Fibroblast of villous mesenchyme (primary cell): ENCODE measurements around the gene KAZN. TPM values are rescaled to one million over a fixed set of nuclear protein-coding genes. Genes with fewer than 3 reads are reported as not detected.

Source experiments
- DNase-seq: peaks from one replicate; pipeline ENCODE4 v3.0.0-alpha.2; 2010; ENCODE audit warnings: low read depth
- H3K4me3 ChIP-seq: 2 replicates; pipeline ENCODE4 v1.5.1; 2011; ENCODE audit warnings: low read depth, mild to moderate bottlenecking, low read length
- total RNA-seq: library from RNA; depleted of rRNA; stranded (reverse); fragments of >200 nt; gene quantifications from 2 replicates; pipeline ENCODE4 v1.2.3, GENCODE V29; 2012
- TF ChIP-seq, protein P1 (sequence below): IDR thresholded peaks from 2 replicates; pipeline ENCODE4 v1.5.1; 2012; ENCODE audit warnings: low read depth, mild to moderate bottlenecking, low read length; ENCODE audit not compliant: insufficient read depth

The KAZN gene
- total RNA-seq, 1 donor = 8.6 TPM

DNA sequence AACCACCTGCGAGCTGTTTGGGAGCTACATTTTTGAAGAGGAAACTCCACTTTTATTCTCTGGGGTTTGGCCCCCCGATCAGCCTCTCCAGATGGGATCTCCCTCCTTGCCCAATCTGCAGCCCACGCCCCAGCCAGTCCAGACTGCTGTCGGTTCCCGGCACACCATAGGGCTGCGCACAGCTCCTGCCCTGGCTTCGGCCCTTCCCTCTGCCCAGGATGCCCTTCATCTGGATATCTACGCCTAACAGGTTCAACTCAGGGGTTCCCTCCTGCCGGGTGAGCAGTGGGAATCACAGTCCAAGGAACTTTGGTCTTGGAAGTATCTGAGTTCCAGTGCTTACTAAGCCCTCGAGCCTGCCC, 135.3 kb downstream of the KAZN start:
- DNase-seq = no peak
- TF ChIP-seq, protein P1, sequence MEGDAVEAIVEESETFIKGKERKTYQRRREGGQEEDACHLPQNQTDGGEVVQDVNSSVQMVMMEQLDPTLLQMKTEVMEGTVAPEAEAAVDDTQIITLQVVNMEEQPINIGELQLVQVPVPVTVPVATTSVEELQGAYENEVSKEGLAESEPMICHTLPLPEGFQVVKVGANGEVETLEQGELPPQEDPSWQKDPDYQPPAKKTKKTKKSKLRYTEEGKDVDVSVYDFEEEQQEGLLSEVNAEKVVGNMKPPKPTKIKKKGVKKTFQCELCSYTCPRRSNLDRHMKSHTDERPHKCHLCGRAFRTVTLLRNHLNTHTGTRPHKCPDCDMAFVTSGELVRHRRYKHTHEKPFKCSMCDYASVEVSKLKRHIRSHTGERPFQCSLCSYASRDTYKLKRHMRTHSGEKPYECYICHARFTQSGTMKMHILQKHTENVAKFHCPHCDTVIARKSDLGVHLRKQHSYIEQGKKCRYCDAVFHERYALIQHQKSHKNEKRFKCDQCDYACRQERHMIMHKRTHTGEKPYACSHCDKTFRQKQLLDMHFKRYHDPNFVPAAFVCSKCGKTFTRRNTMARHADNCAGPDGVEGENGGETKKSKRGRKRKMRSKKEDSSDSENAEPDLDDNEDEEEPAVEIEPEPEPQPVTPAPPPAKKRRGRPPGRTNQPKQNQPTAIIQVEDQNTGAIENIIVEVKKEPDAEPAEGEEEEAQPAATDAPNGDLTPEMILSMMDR = no peak
- no peak overlapping the region for H3K4me3 ChIP-seq

DNA sequence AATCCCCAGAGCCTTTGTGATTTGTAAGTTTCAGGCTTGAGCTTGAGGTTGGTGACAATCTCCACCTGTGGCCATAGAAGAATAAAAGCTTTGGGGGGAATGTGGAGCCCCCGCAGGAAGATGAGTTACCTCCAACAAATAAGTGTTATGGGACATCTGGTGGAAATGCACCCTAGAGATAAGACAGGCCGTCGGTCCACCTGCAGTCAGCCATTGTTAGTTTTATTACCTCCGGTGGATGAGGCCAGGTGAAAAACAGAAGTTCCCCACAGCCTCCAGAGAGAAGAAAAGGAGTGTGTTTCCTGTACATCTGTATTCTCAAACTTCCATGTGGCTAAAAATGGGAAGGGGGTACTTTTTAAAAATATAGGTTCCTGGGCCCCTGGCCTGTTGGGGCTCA, 137.4 kb downstream of the KAZN start:
- no peak for DNase-seq
- H3K4me3 ChIP-seq = no peak overlapping the region
- TF ChIP-seq, protein P1 = no peak

DNA sequence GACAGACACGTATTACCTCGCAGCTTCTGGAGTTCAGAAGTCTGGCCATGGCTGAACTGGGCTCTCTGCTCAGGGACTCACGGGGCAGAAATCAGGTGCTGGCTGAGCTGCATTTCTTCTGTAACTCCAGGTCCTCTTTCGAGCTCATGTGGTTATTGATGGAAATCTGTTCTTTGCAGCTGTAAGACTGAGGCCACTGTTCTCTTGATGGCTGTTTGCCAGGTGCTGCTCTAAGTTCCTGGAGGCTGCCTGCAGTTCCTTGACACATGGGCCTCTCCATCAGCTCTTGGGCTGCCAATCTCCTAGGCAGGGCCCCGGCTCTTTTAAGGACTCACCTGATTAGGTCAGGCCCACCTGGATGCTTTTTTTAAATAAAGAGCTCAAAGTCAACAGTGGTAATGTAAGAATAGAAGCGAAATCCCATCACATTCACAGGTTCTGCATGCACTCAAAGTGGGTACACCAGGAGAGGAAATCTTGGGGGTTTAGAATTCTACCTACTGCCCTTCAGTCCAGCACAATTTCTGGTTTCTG, 139.1 kb downstream of the KAZN start:
- H3K4me3 ChIP-seq = no peak overlapping the region
- TF ChIP-seq, protein P1 = no peak
- no peak for DNase-seq

DNA sequence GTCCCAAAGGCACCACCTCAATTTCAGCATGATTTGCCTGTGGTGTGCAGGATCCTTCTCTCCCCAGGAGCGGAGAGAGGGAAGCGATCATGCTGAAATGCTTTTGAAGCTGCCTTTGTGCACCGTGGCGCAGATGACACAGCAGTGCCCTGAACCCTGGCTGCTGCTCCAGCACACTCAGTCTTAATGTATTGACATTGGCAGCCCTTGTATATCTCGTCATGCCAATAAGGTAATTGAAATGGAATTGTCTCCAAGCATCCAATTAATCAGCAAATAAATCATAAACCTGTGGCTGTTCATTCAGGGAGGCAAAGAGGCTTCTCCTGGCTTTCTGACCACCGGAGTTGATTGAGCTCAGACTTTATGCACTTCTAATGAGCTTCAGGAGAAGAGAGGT, 139.8 kb downstream of the KAZN start:
- TF ChIP-seq, protein P1 = no peak

DNA sequence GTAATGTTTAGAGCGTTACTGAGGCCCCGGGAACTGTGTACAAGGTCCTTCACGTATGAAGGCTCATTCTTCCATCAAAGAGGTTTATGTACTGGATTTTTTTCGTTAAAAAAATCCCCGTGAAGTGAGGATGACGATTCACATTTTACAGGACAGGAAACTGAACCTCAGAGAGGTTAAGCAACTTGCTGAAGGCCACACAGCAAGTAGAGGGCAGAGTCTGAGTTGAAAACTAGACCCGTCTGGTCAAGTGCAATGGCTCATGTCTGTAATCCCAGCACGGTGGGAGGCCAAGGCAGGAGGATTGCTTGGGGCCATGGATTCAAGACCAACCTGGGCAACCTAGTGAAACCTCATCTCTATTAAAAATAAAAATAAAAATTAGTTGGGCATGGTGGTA, 140.2 kb downstream of the KAZN start:
- TF ChIP-seq, protein P1 = no peak
- DNase-seq = no peak
- no peak overlapping the region for H3K4me3 ChIP-seq

More for the DNA sequence above, 139.8 kb downstream of the KAZN start:
- H3K4me3 ChIP-seq = no peak overlapping the region
- DNase-seq = no peak

DNA sequence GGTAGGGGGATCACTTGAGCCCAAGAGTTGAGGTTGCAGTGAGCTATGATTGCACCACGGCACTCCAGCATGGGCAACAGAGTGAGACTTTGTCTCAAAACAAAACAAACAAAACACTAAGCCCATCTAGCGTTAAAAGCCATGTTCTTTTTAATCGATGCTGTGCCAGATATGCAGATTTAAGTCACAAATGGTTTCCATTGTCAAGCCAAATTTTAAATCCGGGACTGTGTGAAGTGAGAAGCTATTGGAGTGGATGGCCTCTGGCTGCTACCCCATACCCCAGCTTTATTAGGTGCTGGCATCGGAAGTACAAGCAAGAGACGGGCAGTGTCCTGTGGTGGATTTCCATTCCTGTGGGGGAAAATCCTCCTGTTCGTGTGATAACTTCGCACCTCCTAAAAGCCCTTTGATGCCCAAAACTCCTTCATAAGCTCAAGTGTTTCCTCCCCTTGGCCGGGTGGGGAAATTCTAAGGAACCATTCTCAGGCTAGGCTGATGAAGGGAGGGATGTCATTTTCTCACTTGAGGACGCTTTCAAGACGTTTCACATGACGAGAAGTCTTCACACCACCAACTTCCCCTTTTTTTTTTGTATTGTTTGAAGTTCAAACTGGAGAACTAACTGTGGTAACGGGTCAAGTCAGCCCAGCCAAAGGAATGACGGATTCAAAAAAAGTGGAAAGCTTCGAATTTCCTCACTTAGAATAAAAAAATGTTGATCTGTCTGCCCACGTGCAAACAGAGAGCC, 140.8 kb downstream of the KAZN start:
- TF ChIP-seq, protein P1 = no peak
- no peak for DNase-seq
- no peak overlapping the region for H3K4me3 ChIP-seq
